Keratinocyte (primary cell): ENCODE data around the gene SLC10A3.

Experiments used
- EZH2 ChIP-seq: IDR thresholded peaks from one replicate; pipeline ENCODE4 v1.6.1; 2012; ENCODE audit warnings: inconsistent platforms, mild to moderate bottlenecking, low read length, moderate library complexity
- TF ChIP-seq, protein P1 (sequence below), 3 experiments: IDR thresholded peaks in 1 of 3; conservative IDR thresholded peaks in 1 of 3; optimal IDR thresholded peaks in 1 of 3; 2 replicates in 2 of 3; 3 replicates in 1 of 3; pipeline versions ENCODE3 to v1.5.1; 2011; ENCODE audit warnings: low read length in 3 of 3, mild to moderate bottlenecking in 3 of 3, moderate library complexity in 2 of 3, control low read depth in 1 of 3, inconsistent platforms in 1 of 3; ENCODE audit not compliant: insufficient read depth in 2 of 3; ENCODE audit errors: extremely low read depth in 1 of 3

DNA sequence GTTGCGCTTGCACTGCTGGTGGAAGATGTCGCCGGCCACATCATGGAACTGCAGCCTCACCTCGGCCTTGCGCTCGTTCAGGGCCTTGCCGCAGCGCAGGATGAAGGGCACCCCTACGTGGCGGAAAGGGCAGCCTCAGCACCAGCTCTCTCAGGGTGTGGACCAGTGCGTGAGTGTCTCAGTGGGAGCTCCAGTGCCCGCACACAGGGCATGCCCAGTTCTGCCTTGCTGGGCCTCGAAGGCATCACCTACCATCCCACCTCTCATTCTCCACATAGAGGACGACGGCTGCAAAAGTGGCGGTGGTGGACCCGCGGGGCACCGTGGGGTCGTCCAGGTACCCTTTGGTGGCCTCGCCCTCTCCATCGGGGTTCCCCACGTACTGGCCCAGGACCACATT is 42.3 kb upstream of the SLC10A3 start:
- TF ChIP-seq, protein P1, sequence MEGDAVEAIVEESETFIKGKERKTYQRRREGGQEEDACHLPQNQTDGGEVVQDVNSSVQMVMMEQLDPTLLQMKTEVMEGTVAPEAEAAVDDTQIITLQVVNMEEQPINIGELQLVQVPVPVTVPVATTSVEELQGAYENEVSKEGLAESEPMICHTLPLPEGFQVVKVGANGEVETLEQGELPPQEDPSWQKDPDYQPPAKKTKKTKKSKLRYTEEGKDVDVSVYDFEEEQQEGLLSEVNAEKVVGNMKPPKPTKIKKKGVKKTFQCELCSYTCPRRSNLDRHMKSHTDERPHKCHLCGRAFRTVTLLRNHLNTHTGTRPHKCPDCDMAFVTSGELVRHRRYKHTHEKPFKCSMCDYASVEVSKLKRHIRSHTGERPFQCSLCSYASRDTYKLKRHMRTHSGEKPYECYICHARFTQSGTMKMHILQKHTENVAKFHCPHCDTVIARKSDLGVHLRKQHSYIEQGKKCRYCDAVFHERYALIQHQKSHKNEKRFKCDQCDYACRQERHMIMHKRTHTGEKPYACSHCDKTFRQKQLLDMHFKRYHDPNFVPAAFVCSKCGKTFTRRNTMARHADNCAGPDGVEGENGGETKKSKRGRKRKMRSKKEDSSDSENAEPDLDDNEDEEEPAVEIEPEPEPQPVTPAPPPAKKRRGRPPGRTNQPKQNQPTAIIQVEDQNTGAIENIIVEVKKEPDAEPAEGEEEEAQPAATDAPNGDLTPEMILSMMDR (optimal IDR thresholded peaks at IDR 0.05 in 1 of 3, IDR thresholded peaks at IDR 0.05 in 1 of 3, conservative IDR thresholded peaks at IDR 0.05 in 1 of 3; ENCODE audit: extremely low read depth in 1 of 3, insufficient read depth in 2 of 3, low read length in 3 of 3): no peak
- no peak for TF ChIP-seq EZH2
